HG02623 (cell line): ENCODE data around the gene AKT1S1.

ENCODE experiments used
- ATAC-seq: cut with Tn5 transposase; IDR thresholded peaks from one replicate; pipeline ENCODE4 v1.9.1; 2021; ENCODE audit warnings: moderate library complexity; ENCODE audit not compliant: unreplicated experiment

Gene AKT1S1

GRCh38 chr19:49855676-49856573, 21.2 kb downstream of the AKT1S1 start:
- ATAC-seq: no peak

- no peak for ATAC-seq
These were observed 21.9 kb downstream of the AKT1S1 start for GRCh38 chr19:49855277-49855675.

- no peak for ATAC-seq
These were observed 22.5 kb downstream of the AKT1S1 start for GRCh38 chr19:49854378-49855263.

- ATAC-seq: no peak
These were observed 23.2 kb downstream of the AKT1S1 start for GRCh38 chr19:49853852-49854377.

GRCh38 chr19:49852631-49853126, 24.5 kb downstream of the AKT1S1 start:
- ATAC-seq: no peak

GRCh38 chr19:49851456-49852259, 25.5 kb downstream of the AKT1S1 start:
- ATAC-seq: no peak

GRCh38 chr19:49850487-49851342, 26.4 kb downstream of the AKT1S1 start, which contains the start of gene PTOV1:
Gene PTOV1, plus strand, starts transcription at chr19:49851159.
- peak; percentile 54 for ATAC-seq

GRCh38 chr19:49850221-49850486, 27.0 kb downstream of the AKT1S1 start:
- ATAC-seq: no peak

- ATAC-seq: no peak
These were observed 27.5 kb downstream of the AKT1S1 start for GRCh38 chr19:49849433-49850220.

- no peak for ATAC-seq
These were observed 28.2 kb downstream of the AKT1S1 start for GRCh38 chr19:49848938-49849337.

- ATAC-seq: no peak
These were observed 29.1 kb downstream of the AKT1S1 start for GRCh38 chr19:49847731-49848696.

GRCh38 chr19:49846408-49846807, 30.7 kb downstream of the AKT1S1 start:
- no peak for ATAC-seq

GRCh38 chr19:49845414-49845813, 31.7 kb downstream of the AKT1S1 start:
- no peak for ATAC-seq

GRCh38 chr19:49844138-49845095, 32.7 kb downstream of the AKT1S1 start:
- no peak for ATAC-seq

- ATAC-seq: no peak
These were observed 33.9 kb downstream of the AKT1S1 start for GRCh38 chr19:49843265-49843664.

GRCh38 chr19:49840736-49841249, 36.4 kb downstream of the AKT1S1 start:
- no peak for ATAC-seq
